ENCODE measurements around the gene SYTL2. TPM values are rescaled to one million over a fixed set of nuclear protein-coding genes. Genes with fewer than 3 reads are reported as not detected.

Gene SYTL2
- total RNA-seq, 1 experiment from 2014 or later = 5.2 TPM

DNA sequence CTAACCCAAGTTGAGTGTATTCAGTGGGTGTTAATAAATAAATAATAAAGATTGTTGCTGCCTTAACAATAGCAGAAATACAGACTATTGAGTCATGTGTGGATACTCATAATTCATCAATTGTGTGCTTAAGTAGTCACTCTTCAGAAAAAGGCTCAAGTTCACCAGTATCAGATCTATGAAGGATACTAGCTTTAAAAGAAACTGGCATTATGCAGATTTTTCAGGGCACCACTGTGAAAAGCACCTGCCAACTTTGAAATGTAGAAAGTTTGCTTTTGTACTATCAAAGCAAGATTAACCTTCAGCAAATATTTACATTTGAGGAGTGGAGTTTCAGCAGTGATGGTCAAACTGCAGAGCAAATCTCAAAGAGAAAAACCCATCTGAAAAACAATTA, 20.1 kb upstream of the SYTL2 start:
- H3K4me2 ChIP-seq (ENCODE audit: insufficient read depth, insufficient read length, low read length) = no peak overlapping the region
- H4K8ac ChIP-seq (replicated peaks; ENCODE audit: insufficient read length, low read depth, low read length) = no peak overlapping the region
- Mint-ChIP-seq H3K36me3 (ENCODE audit: insufficient read depth in 1 of 3, low read depth in 3 of 3) (no peaks in the 10 kb centered on the region), H3K9me3 (peaks cover 5% of the 10 kb centered on the region in 2 experiments; a peak in 4 of 5 replicates), H3K4me3 (no peak overlapping the region), H3K27ac (no peak overlapping the region), H3K4me1 (peaks cover 10 to 11% of the 10 kb centered on the region in 2 experiments; a peak in 3 of 4 replicates), H3K27me3 (ENCODE audit: low read depth) (peaks cover 3% of the 10 kb centered on the region)
- H3K79me2 ChIP-seq (ENCODE audit: insufficient read depth, low read length) = no peaks in the 10 kb centered on the region
- H4K5ac ChIP-seq (ENCODE audit: insufficient read length, low read depth, low read length) = no peak overlapping the region
- H3K23me2 ChIP-seq (ENCODE audit: insufficient read length, low read depth, low read length, poor library complexity, severe bottlenecking) = no peaks in the 10 kb centered on the region
- H3K56ac ChIP-seq (ENCODE audit: insufficient read length, low read depth, low read length) = no peak overlapping the region
- H4K20me1 ChIP-seq (ENCODE audit: control insufficient read depth, insufficient read depth, insufficient read length) = no peaks in the 10 kb centered on the region
- no peaks in the 10 kb centered on the region for H3K4me1 ChIP-seq (ENCODE audit: insufficient read depth, low read length)
- H3T11ph ChIP-seq (ENCODE audit: low read length) = no peak overlapping the region
- no peak overlapping the region for H3K18ac ChIP-seq (ENCODE audit: insufficient read length, low read depth, low read length)
- H3K9me3 ChIP-seq (ENCODE audit: control insufficient read depth, low read depth, low read length) = no peaks in the 10 kb centered on the region
- H3K4ac ChIP-seq (ENCODE audit: low read depth, low read length) = no peak overlapping the region
- no peak overlapping the region for H3K14ac ChIP-seq (ENCODE audit: insufficient read depth, low read length)
- H3K9ac ChIP-seq (ENCODE audit: extremely low read depth, insufficient read length, low read length) = no peak overlapping the region
- no peak overlapping the region for H3K23ac ChIP-seq (ENCODE audit: insufficient read length, low read depth, low read length)
- H4K91ac ChIP-seq (ENCODE audit: insufficient read length, low read depth, low read length) = no peak overlapping the region
- no peak overlapping the region for H2BK15ac ChIP-seq (ENCODE audit: low read depth, low read length)
- no peak overlapping the region for H2BK5ac ChIP-seq (ENCODE audit: insufficient read length, low read length)
- no peak overlapping the region for H2AK5ac ChIP-seq (ENCODE audit: insufficient read length, low read length)
- no peaks in the 10 kb centered on the region; the same call in 1 of the 2 replicates for H3K27me3 ChIP-seq (ENCODE audit: insufficient read depth, low read length)
- H3K79me1 ChIP-seq (ENCODE audit: insufficient read depth, low read depth, low read length, poor library complexity, severe bottlenecking) = no peaks in the 10 kb centered on the region
- no peak overlapping the region for H3K27ac ChIP-seq (ENCODE audit: insufficient read length, low read depth, low read length)
- DNase-seq = no peak
- no peak overlapping the region for H2BK120ac ChIP-seq (ENCODE audit: low read depth, low read length, poor library complexity, severe bottlenecking)
- no peak overlapping the region for H2BK12ac ChIP-seq (ENCODE audit: insufficient read length, low read depth, low read length)
- H2AFZ ChIP-seq (ENCODE audit: low read length) = no peak overlapping the region
- H2BK20ac ChIP-seq (ENCODE audit: low read depth, low read length, poor library complexity, severe bottlenecking) = no peak overlapping the region
- no peak for TF ChIP-seq CTCF (conservative IDR thresholded peaks at IDR 0.05)
